Stimulated activated CD8-positive, alpha-beta memory T cell treated with anti-CD3 and anti-CD28 coated beads, Interleukin-7, amount 100 ng/mL, for 1 hour (primary cell): Measurements from ENCODE around the gene TASP1.
"Not testable (repeated sequence)": the region's sequence is repeated elsewhere in the genome, so short reads cannot be mapped to it uniquely, and the experiment has no call there.

Experiments used
- DNase-seq, 2 donors: peaks; one replicate each; pipeline ENCODE4 v3.0.0-alpha.2; 2020; ENCODE audit warnings: low read depth in 2 of 2

TASP1 gene

GRCh38 chr20:13648291-13649228 lies 9.8 kb upstream of the TASP1 start:
- DNase-seq = no peak

DNA sequence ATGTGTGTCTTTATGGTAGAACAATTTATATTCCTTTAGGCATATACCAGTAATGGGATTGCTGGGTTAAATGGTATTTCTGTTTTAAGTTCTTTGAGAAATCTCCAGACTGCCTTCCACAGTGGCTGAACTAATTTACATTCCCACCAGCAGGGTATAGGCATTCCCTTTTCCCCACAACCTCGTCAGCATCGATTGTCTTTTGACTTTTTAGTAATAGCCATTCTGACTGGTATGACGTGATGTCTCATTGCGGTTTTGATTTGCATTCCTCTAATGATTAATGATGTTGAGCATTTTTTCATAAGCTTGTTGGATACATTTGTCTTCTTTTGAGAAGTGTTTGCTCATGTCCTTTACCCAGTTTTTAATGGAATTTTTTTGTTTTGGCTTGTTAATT lies 5.3 kb upstream of the TASP1 start:
- no peak for DNase-seq

- no peak for DNase-seq
Observed at GRCh38 chr20:13639150-13639497, 392 bp upstream of the TASP1 start.

GRCh38 chr20:13638162-13638495 lies 603 bp downstream of the TASP1 start:
- DNase-seq = no peak

GRCh38 chr20:13632431-13632830 lies 6.3 kb downstream of the TASP1 start:
- no peak for DNase-seq

DNA sequence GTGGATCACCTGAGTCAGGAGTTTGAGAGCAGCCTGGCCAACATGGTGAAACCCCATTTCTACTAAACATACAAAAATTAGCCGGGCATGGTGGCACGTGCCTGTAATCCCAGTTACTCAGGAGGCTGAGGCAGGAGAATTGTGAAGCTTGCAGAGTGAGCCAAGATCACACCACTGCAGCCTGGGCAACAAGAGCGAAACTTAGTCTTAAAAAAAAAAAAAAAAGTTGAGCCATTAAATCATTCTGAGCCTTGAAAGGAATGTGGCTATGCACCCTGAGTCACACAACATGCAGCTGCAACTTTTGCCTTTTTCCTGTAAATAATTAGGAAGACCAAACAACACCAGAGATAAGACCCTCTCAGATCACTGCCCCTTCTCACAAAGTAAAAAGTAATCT lies 11.2 kb downstream of the TASP1 start:
- not testable (repeated sequence) for DNase-seq

DNA sequence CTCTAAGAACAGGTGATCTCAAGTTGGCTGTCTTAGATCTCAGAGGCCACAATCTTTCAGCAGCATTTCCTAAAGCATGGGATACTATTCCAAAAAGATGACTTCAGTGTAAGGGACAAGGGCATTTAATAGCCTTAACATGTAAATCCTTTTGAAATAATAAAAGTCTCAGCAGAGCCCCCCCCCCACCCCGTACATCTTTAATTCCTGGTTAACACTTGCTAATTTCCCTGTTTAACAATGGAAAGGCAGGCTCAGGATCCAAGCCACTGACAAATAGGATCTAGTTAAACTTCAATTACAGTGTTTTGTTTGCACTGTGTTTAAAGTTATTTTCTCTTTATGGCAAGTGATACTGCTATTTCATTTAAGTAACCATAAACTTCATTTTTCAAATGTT lies 12.0 kb downstream of the TASP1 start:
- DNase-seq = no peak

GRCh38 chr20:13625304-13625979 lies 13.3 kb downstream of the TASP1 start:
- DNase-seq = no peak

DNA sequence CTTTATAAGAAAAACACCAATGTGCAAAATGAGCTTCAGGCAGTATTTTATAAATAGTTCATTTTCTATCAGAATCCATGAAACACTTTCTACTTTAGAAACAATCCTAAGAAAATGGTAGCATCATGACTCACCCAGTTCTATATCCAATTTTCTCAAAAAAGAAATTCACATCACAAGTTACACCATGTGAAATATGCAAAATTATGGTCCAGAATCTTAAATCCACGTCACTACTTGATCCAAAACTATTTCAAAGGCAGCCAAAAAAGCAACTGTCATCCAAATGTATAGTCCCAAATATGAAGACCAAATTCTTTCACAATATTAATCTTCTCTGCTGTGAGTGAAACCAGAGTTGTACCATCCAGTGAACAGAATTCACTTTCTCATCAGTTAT lies 19.3 kb downstream of the TASP1 start:
- DNase-seq = not testable (repeated sequence)

GRCh38 chr20:13618456-13618855 lies 20.3 kb downstream of the TASP1 start:
- DNase-seq = not testable (repeated sequence)

DNA sequence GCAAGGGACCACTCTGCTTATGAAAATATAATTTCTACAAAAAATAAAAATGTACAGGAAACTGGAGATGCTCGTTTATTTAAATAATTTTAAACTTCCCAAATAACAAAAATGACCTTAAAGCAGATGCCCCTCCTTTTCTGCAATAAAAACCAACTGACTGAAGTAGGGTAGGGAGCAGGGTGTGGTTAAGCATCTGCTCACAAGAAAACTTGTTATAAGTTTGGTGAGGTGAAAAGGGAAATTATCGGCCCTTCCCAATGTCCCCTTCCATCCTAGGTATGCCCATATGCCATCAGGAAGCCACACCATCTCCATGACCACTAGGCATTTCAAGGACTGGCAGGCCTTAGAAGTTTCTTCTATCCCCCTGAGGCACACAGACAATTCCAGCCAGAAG lies 21.1 kb downstream of the TASP1 start:
- DNase-seq = not testable (repeated sequence)

GRCh38 chr20:13616713-13617112 lies 22.0 kb downstream of the TASP1 start:
- DNase-seq = not testable (repeated sequence)

- DNase-seq = no peak
Observed at GRCh38 chr20:13613917-13614316, 24.8 kb downstream of the TASP1 start.

GRCh38 chr20:13611611-13612125 lies 27.1 kb downstream of the TASP1 start:
- no peak for DNase-seq

- DNase-seq = no peak
Observed at GRCh38 chr20:13610184-13610583, 28.5 kb downstream of the TASP1 start.

DNA sequence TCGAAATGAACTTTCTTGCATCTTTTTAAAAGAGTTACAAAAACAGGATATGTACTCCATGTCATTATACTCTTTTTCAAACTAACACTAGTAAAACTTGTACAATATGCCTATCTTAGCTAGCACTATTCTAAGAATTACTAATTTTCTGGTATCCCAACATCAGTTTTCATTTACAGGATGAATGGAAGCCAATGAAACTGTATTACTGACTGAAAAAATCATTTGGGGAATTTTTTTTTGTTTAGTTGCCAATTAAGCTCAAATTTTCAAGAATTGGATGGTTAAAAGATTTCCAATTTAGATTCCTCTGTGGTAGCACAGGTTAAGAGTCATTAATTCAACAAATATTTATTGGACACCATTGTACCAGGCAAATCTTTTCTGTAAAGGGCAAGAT lies 30.7 kb downstream of the TASP1 start:
- no peak for DNase-seq

DNA sequence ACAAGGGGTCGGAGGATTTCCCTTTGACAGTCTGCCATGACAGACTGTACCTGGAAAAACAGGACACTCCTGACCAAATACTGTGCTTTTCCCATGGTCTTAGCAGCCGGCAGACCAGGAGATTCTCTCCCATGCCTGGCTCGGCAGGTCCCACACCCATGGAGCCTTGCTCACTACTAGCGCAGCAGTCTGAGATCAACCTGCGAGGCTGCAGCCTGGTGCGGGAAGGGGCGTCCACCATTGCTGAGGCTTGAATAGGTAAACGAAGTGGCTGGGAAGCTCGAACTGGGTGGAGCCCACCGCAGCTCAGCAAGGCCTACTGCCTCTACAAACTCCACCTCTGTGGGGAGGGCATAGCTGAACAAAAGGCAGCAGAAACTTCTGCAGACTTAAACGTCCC lies 45.3 kb downstream of the TASP1 start:
- not testable (repeated sequence) for DNase-seq

- DNase-seq = no peak
Observed at GRCh38 chr20:13588049-13588448, 50.7 kb downstream of the TASP1 start.

DNA sequence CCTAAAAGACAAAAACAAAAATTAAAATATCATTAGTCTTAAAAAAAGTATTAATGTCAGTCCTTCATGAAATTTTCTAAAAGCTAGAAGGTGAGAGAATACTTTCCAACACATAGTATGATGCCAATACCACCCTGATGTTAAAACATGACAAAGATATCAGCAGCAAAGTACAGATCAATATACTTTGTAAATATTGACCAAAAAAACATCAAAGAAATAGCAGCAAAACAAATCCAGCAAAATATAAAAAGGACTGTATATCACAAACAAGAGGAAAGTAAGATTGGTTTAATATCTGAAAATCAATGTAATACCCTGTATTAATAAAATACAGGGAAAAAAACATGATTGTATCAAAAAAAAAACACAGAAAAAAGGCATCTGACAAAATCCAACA lies 51.4 kb downstream of the TASP1 start:
- DNase-seq = no peak

DNA sequence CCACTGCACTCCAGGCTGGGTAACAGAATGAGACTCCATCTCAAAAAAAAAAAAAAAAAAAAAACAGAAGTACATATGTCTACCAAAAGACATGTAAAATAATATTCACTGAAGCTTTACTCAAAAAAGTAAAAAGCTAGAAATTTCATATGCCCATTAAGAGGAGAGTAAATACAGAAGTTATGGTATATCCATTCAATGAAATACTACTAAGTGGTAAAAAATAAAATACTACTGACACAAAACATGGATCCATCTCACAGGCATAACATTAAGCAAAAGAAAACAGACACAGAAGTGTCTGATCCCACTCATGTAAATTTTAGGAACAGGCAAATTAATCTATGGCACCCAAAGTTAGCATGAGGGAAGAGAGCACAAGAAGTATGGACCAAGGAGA lies 52.6 kb downstream of the TASP1 start:
- no peak for DNase-seq

DNA sequence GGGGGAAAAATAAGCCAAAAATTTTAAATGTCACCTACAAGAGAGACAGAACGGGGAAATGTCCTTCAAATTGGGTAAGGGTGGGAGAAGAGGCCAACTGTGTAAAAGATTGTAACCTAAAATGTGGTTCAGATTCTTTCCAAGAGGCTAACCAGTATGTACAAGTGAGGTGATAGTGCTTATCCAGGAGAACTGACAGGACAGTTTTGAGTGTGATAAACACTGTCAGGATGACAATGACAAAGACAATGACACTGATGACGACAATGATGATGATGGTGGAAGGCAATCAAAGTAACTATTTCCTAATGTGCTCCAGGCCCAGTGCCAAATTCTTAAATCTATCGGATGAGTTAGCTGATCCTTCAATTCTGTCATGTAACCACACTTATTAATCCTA lies 57.3 kb downstream of the TASP1 start:
- no peak for DNase-seq

- no peak for DNase-seq
Observed at GRCh38 chr20:13580707-13581106, 58.0 kb downstream of the TASP1 start.

DNA sequence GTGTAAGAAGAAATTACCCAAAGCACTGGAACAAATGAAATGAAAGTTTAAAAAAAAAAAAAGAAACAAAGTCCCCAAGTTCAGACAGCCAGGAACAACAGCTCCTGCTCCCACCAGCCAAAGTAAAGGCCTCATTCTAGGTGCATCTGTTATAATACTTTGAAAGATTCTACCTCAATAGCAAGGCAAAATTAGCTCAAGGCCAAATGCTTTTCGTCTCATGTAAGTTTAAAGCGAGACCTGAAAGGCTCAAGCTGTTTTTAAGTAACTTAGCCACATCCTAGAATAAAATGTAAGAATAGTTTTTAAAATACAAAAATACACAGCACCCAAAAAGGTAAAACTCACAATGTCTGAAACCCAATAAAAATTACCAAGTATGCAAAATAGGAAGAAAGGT lies 64.7 kb downstream of the TASP1 start:
- DNase-seq = no peak
